Mucosa of stomach (tissue), 1 donor: ENCODE measurements around the gene ASAP3.
"Not testable (repeated sequence)": the region's sequence is repeated elsewhere in the genome, so short reads cannot be mapped to it uniquely, and the experiment has no call there.

ENCODE experiments used
- H3K27me3 ChIP-seq: one replicate; pipeline ENCODE4 v1.7.0; 2013; ENCODE audit warnings: mild to moderate bottlenecking, low read length; ENCODE audit not compliant: control insufficient read depth, insufficient read depth
- H3K36me3 ChIP-seq: one replicate; pipeline ENCODE4 v1.7.0; 2013; ENCODE audit warnings: low read length; ENCODE audit not compliant: control insufficient read depth, insufficient read depth
- H3K4me1 ChIP-seq: one replicate; pipeline ENCODE4 v1.7.0; 2013; ENCODE audit warnings: mild to moderate bottlenecking, low read length; ENCODE audit not compliant: control insufficient read depth, insufficient read depth
- H3K4me3 ChIP-seq: one replicate; pipeline ENCODE4 v1.7.0; 2013; ENCODE audit warnings: low read length
- H3K9ac ChIP-seq: one replicate; pipeline ENCODE4 v1.7.0; 2013; ENCODE audit warnings: mild to moderate bottlenecking, low read length, moderate library complexity
- H3K9me3 ChIP-seq: one replicate; pipeline ENCODE4 v1.7.0; 2013; ENCODE audit warnings: mild to moderate bottlenecking, low read length, moderate library complexity; ENCODE audit not compliant: control insufficient read depth
- donor health status: Pancreatic carcinoma.

The ASAP3 gene

DNA sequence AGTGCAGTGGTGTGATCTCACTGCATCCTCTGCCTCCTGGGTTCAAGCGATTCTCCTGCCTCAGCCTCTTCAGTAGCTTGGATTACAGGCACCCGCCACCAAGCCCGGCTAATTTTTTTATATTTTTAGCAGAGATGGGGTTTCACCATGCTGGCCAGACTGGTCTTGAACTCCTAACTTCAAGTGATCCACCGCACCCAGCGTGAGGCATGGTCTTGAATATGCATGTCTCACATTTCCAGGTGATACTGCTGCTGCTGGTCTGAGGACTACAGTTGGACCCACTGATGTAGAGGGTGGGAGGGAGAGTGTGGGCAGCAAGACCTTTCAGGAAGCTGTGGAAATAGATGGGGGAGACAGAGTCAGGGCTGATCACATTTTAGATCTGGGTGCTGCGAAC is 21.9 kb upstream of the ASAP3 start:
- Histone ChIP-seq H3K9ac (no peak overlapping the region), H3K4me1 (no peaks in the 10 kb centered on the region), H3K27me3 (no peaks in the 10 kb centered on the region), H3K36me3 (no peaks in the 10 kb centered on the region), H3K9me3 (no peaks in the 10 kb centered on the region), H3K4me3 (no peak overlapping the region)

DNA sequence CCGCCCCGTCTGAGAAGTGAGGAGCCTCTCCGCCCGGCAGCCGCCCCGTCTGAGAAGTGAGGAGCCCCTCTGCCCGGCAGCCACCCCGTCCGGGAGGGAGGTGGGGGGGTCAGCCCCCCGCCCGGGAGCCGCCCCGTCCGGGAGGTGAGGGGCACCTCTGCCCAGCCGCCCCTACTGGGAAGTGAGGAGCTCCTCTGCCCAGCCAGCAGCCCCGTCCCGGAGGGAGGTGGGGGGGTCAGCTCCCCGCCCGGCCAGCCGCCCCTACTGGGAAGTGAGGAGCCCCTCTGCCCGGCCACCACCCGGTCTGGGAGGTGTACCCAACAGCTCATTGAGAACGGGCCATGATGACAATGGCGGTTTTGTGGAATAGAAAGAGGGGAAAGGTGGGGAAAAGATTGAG is 20.2 kb upstream of the ASAP3 start:
- H3K9ac ChIP-seq, H3K36me3 ChIP-seq, H3K4me1 ChIP-seq, H3K4me3 ChIP-seq, H3K9me3 ChIP-seq, H3K27me3 ChIP-seq: not testable (repeated sequence)

DNA sequence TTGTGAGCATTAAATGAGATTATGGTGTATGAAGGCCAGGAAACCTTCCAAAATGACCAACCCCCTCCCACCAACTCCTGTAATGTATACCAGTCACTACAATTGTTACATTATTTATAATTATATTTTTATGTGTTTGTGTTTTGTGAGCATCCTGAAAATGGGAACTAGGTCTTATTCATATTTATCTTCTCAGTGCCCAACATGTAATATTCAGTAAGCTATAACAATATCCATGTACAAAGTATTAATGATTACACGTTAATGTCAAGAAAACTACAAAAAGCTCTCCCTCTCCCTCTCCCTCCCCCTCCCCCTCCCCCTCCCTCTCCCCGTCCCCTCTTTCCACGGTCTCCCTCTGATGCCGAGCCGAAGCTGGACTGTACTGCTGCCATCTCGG is 19.0 kb upstream of the ASAP3 start:
- H3K4me3 ChIP-seq = no peak overlapping the region
- H3K27me3 ChIP-seq = no peaks in the 10 kb centered on the region
- no peaks in the 10 kb centered on the region for H3K36me3 ChIP-seq
- H3K4me1 ChIP-seq = no peaks in the 10 kb centered on the region
- H3K9me3 ChIP-seq = no peaks in the 10 kb centered on the region
- H3K9ac ChIP-seq = no peak overlapping the region

DNA sequence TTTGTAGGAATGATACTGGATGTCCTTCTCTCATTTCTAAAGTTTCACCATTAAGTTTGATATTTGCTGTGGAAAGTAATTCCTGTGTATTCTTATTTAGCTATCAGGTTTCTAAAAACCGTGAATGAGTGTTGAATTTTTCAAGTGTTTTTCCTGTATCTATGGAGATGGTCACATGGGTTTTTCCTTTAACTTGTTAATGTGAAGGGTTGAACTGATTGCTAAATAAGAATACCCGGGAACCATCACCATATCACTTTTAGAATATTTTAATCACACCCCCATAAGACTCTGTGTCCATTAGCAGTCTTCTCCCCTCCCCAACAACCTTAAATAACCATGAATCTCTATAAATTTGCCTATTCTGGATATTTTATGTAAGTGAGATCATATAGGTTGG is 16.5 kb upstream of the ASAP3 start:
- Histone ChIP-seq H3K4me3 (no peak overlapping the region), H3K27me3 (no peaks in the 10 kb centered on the region)

DNA sequence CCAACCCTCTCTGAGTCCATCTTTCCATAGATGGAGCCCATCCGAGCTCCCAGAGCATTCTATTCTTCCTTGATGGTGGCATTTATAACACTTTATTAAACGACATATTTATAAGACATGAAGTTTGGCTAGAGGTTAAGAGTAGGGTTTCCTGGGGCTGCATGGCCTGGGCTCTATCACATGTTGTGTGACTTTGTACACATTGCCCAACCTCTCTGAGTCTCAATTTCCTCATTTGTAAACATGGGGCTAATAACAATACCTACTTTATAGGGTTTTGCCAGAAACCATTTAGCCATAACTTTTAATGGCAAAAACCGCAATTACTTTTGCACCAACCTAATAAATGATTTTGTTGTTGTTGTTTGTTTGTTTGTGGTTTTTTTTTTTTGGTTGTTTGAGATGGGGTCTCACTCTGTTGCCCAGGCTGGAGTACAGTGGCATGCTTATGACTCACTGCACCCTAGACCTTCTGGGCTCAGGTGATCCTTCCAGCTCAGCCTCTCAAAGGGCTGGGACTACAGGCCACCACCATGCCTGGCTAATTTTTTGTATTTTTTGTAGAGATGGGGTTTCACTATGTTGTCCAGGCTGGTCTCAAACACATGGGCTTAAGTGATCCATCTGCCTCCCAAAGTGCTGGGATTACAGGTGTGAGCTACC is 13.9 kb upstream of the ASAP3 start:
- Histone ChIP-seq H3K9ac (no peak overlapping the region), H3K4me3 (no peak overlapping the region), H3K27me3 (no peaks in the 10 kb centered on the region), H3K9me3 (no peaks in the 10 kb centered on the region), H3K4me1 (peaks cover 8% of the 10 kb centered on the region), H3K36me3 (no peaks in the 10 kb centered on the region)

More for the DNA sequence above, 16.5 kb upstream of the ASAP3 start:
- Histone ChIP-seq H3K9ac (no peak overlapping the region), H3K36me3 (no peaks in the 10 kb centered on the region), H3K9me3 (no peaks in the 10 kb centered on the region), H3K4me1 (peaks cover 8% of the 10 kb centered on the region)

DNA sequence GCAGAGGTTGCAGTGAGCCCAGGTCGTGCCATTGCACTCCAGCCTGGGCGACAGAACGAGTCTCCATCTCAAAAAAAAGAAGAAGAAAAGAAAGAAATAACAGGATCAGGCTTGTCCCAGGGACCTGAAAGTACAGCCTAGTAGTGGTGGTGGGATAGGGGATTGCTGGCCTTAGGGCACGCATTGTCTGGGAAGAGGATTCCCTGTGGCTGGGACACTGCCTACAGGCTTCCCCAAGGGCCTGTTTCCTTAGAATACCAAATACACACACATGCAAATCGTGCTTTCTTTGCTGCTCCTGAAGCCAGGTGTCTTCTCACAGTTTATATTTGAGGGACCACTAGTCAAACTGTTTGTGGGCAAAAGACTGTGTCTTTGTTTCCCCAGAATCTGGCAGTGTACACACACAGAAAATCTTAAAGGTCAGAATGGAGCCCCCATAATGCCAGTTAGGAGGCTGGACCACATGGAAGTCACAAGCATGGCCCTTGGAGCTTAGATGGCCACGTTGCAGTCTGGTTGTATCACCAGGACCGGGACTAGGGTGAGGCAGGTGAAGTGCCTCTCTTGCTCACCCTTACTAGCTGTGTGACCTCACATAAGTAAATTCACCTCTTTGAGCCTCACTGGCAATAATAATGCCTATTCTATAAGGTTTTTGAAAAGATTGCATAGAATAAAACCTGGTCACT is 12.7 kb upstream of the ASAP3 start:
- Histone ChIP-seq H3K36me3 (no peaks in the 10 kb centered on the region), H3K9ac (no peak overlapping the region), H3K9me3 (no peaks in the 10 kb centered on the region), H3K4me3 (no peak overlapping the region), H3K27me3 (no peaks in the 10 kb centered on the region), H3K4me1 (peaks cover 8% of the 10 kb centered on the region)

DNA sequence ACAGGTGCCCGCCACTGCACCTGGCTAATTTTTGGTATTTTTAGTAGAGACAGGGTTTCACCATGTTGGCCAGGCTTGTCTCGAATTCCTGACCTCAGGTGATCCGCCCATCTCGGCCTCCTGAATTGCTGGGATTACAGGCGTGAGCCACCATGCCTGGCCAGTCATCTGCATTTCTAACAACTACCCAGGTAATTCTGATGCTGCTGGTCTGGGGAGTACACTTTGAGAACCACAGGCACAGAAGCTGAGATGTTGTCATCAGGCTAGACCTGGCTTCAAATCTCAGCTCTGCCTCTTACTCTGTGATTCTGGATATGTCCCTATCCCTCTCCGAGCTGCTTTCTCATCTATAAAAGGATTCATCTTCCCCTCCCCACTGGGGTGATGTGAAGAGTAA is 10.9 kb upstream of the ASAP3 start:
- not testable (repeated sequence) for H3K36me3 ChIP-seq, H3K9ac ChIP-seq, H3K4me3 ChIP-seq, H3K27me3 ChIP-seq, H3K4me1 ChIP-seq, H3K9me3 ChIP-seq

DNA sequence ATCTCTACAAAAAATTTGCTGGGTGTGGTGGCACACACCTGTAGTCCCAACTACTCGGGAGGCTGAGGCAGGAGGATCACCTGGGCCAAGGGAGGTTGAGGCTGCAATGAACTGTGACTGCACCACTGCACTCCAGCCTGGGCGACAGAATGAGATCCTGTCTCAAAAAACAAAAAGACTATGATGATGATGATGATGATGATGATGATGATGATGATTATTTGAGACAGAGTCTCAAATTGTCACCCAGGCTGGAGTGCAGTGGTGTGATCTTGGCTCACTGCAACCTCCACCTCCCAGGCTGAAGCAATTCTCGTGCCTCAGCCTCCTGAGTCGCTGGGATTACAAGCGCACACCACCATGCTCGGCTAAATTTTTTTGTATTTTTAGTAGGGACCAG is 8.8 kb upstream of the ASAP3 start:
- not testable (repeated sequence) for H3K9ac ChIP-seq, H3K9me3 ChIP-seq, H3K4me1 ChIP-seq, H3K27me3 ChIP-seq, H3K4me3 ChIP-seq, H3K36me3 ChIP-seq

DNA sequence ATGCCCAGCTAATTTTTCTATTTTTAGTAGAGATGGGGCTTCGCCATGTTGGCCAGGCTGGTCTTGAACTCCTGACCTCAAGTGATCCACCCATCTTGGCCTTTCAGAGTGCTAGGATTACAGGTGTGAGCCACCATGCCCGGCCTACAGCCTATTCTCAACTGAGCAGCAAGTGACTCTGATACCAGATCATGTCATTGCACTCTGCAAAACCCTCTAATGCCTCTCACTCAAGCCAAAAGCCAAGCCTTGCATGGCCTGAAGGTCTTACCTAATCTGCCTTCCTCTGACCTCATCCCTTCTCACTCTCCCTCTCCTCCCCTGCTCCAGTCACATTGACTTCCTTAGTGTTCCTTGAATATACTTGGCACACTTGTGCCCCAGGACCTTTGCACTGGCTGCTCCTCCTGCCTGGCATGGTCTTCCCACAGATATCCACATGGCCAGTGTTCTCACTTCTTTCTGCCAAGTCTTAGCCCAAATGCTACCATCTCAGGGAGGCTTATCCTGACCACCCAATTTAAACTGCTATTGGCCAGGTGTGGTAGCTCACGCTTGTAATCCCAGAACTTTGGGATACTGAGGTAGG is 8.2 kb upstream of the ASAP3 start:
- H3K27me3 ChIP-seq = peaks cover 4% of the 10 kb centered on the region
- no peak overlapping the region for H3K9ac ChIP-seq
- H3K9me3 ChIP-seq = no peaks in the 10 kb centered on the region
- no peaks in the 10 kb centered on the region for H3K36me3 ChIP-seq
- H3K4me1 ChIP-seq = peaks cover 1% of the 10 kb centered on the region
- no peak overlapping the region for H3K4me3 ChIP-seq

DNA sequence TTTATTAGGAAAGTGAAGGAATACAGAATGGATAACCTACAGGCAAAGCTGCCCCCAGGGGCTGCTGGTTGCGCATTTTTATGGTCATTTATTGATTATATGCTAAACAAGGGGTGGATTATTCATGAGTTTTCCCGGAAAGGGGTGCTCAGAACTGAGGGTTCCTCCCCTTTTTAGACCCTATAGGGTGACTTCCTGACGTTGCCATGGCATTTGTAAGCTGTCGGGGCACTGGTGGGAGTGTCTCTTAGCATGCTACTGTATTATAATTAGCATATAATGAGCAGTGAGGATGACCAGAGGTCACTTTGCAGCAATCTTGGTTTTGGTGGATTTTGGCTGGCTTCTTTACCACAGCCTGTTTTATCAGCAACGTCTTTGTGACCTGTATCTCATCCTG is 5.9 kb upstream of the ASAP3 start:
- no peak overlapping the region for H3K9ac ChIP-seq

DNA sequence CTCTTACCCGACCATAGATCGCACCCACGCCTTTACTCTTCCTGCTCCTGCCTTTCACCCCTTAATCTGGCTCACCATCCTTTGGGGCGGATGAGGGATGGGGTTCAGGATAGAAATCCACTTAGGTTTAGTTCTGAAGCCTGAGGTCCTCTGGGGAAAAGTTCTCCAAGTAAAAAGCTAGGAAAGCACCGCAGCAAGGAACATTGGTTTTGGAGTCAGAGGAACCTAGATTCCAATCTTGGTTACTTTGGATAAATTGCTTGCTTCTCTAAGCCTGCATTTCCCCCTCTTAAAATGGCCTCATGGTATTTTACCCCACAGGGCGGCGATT is 988 bp upstream of the ASAP3 start:
- no peaks in the 10 kb centered on the region for H3K9me3 ChIP-seq
- H3K36me3 ChIP-seq = no peaks in the 10 kb centered on the region
- no peak overlapping the region for H3K4me3 ChIP-seq
- H3K27me3 ChIP-seq = peaks cover under 1% of the 10 kb centered on the region
- H3K4me1 ChIP-seq = peaks cover 14% of the 10 kb centered on the region
- no peak overlapping the region for H3K9ac ChIP-seq

More for the DNA sequence above, 5.9 kb upstream of the ASAP3 start:
- Histone ChIP-seq H3K36me3 (no peaks in the 10 kb centered on the region), H3K4me1 (peaks cover 2% of the 10 kb centered on the region), H3K4me3 (no peak overlapping the region), H3K9me3 (no peaks in the 10 kb centered on the region), H3K27me3 (peaks cover 4% of the 10 kb centered on the region)

DNA sequence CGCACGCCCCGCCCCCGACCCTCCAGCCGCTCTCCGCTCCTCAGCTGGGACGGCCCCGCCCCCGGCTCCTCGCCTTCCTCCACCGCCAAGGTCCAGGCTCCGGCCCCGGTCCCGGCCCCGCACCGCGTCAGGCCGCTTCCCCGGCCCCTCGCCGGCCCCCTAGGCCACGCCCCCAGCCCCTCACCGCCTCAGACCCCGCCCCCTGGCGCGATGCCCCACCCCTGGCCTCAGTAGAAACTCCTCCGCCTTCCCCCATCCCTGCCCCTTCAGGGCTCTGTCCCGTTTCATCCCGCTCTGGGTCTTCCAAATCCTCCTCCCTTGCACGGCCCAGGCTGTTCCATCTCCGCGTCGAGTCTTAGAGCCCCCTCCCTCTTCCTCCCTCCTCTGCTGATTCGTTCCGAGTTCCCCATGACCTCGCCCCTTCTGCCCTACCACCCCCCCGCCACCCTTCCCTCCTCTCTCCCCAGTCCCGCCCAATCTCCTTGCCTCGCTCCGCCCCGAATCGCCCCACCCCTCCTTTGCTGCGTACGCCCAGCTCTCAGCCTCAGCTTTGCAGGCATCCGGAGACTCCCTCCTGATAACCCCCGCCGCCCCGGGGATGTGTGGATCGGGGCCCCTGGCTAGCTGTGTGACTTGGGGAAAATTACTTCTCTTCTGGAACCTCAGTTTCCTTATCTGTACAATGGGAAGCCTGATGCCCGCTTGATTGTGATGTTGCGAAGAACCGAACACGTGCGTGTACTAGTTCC is 448 bp upstream of the ASAP3 start:
- H3K9ac ChIP-seq = no peak overlapping the region
- H3K4me1 ChIP-seq = peaks cover 16% of the 10 kb centered on the region
- H3K4me3 ChIP-seq = no peak overlapping the region
- no peaks in the 10 kb centered on the region for H3K36me3 ChIP-seq
- H3K27me3 ChIP-seq = no peaks in the 10 kb centered on the region
- no peaks in the 10 kb centered on the region for H3K9me3 ChIP-seq
